ENCODE results near the gene TDRD1.

The TDRD1 gene

DNA sequence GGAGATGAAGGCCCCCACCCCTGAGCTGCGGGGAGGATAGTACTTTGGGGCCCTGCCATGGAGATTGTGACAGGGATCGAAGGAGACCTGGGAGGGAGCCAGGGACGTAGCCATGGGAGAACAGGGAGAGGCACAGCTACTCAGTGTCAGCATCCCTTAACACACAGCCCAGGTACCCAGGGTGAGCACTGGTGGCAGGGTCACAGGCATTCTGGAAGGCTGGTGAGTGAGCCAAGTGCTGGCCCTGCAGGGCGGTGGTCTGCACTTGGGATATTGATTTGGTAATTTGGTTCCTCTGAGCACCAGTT lies 99.7 kb downstream of the TDRD1 start:
- no peak overlapping the region for H3K4me3 ChIP-seq (ENCODE audit: low read length)
- DNase-seq (ENCODE audit: low read depth, low spot score) = no peak

DNA sequence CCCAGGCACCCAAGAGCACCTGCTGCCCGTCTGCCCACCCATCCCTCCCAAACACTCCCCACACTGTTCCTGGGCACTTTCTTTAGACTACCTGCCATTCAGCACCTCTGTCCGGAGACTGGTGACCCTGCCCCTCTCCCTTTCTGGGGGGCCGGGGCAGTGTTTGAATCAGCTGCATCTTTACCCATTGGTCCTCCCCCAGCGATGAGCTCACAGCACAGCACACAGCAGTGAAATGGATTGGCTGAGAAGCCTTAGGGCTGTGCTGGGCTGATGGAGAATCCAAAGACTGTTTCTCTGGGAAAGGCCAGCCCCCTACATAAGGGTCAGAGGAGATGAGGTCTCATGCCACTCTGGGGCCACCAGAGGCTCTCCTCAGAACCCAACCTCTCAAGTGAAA lies 100.1 kb downstream of the TDRD1 start:
- no peak for DNase-seq (ENCODE audit: low read depth, low spot score)

DNA sequence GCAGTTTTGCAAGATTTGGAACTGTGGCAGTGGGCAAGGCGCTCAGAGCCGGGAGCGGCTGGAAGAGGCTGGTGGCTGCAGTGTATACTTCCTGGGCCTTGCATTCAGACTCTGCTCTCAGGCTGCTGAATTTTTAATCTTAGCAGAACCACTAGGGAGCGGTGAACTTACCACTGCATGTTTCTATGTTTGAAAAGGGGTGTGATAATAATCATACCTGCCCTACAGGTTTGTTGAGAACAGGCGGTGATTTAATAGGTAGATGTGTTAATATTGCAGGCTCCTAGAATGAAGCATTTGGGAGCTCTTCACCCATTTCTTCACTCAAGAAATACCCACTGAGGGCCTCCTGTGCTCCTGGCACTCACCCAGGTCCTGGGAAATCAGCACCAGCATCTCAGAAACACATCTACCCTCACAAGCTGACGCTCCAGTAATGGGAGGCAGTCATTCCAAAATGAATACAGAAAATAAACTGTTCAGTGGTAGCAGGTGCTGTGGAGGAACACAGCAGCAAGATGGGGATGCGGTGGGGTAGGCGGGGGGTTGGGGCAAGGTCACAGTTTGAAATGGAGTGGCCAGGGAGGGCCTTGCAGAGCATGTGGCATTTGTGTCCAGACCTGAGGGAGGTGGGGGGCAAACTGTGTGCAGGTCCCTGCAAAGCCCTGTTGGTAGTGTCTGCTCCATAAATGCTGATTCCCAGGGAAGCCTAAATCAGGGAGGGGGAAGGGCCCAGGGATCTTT lies 100.9 kb downstream of the TDRD1 start:
- DNase-seq (ENCODE audit: low read depth, low spot score) = no peak
- H3K4me3 ChIP-seq (ENCODE audit: low read length) = no peak overlapping the region

More for the DNA sequence above, 100.1 kb downstream of the TDRD1 start:
- H3K4me3 ChIP-seq (ENCODE audit: low read length) = no peak overlapping the region

DNA sequence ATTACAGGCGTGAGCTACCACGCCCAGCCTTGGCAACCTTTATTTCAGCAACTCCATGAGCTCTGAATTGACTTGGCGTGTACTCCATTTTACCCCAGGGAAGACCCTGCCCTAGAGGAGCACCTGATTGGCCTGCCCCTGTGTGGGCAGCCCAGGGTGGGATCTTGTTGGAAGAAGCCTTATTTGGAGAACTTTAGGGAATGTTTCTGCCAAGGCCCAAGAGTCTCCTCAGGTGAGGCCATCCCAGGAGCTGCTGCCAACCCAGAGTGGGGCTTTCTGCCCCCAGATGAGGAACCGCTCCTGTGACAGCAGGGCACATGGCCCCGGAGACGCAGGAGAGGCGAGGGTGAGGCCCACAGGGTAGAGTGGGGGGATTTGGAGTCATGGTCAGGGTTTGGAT lies 101.9 kb downstream of the TDRD1 start:
- no peak for DNase-seq (ENCODE audit: low read depth, low spot score)
- H3K4me3 ChIP-seq (ENCODE audit: low read length) = no peak overlapping the region

DNA sequence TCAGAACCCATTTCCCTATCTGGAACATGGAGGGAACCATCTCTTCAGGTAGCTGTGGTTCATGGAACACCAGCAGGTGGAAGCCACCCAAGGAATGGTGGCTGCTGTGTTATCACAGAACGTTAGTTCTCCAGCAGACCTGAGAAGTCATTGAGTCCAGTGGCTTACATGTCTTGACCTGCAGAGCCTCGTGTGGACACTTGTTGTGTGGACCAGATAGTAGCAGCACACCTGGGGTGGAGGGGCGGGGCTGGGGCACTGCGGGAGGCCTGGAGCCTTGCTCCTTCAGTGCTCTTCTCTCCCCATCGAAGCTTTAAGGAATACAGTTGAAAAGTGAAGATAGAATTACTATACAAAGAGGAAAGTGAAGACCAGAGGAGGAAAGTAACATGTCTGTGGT lies 102.3 kb downstream of the TDRD1 start:
- no peak for DNase-seq (ENCODE audit: low read depth, low spot score)
- no peak overlapping the region for H3K4me3 ChIP-seq (ENCODE audit: low read length)

Measured in Jurkat, Clone E6-1 (cell line).